C4-2B (cell line): Measurements from ENCODE around the gene SERPIND1.

ENCODE experiments used
- H3K27ac ChIP-seq: fragments of 450-650 bp; 2 replicates; pipeline ENCODE4 v1.5.1; 2017
- CTCF ChIP-seq: fragments of 450-650 bp; conservative IDR thresholded peaks from 2 replicates; pipeline ENCODE4 v1.5.1; 2017; ENCODE audit warnings: mild to moderate bottlenecking
- ZFX ChIP-seq: fragments of 450-650 bp; IDR thresholded peaks from 2 replicates; pipeline ENCODE4 v1.6.1; 2017

The SERPIND1 gene

GRCh38 chr22:20751185-20751851 is 22.6 kb upstream of the SERPIND1 start:
- TF ChIP-seq ZFX (no peak), CTCF (no peak)
- H3K27ac ChIP-seq, result no peak overlapping the region

GRCh38 chr22:20752104-20752741 is 21.7 kb upstream of the SERPIND1 start:
- TF ChIP-seq CTCF (no peak), ZFX (no peak)
- H3K27ac ChIP-seq, result no peak overlapping the region

- H3K27ac ChIP-seq, result no peak overlapping the region
- TF ChIP-seq CTCF, result no peak
- no peak for TF ChIP-seq ZFX
Measured at GRCh38 chr22:20752873-20753272, 21.0 kb upstream of the SERPIND1 start.

GRCh38 chr22:20756846-20757245 is 17.1 kb upstream of the SERPIND1 start:
- no peak overlapping the region for H3K27ac ChIP-seq
- TF ChIP-seq CTCF (no peak), ZFX (no peak)

- no peak overlapping the region for H3K27ac ChIP-seq
- TF ChIP-seq ZFX (no peak), CTCF (no peak)
Measured at GRCh38 chr22:20758688-20759087, 15.2 kb upstream of the SERPIND1 start.

- H3K27ac ChIP-seq, result no peak overlapping the region
Measured at GRCh38 chr22:20760084-20760483, 13.8 kb upstream of the SERPIND1 start.

More at GRCh38 chr22:20760084-20760483, 13.8 kb upstream of the SERPIND1 start:
- no peak for TF ChIP-seq CTCF
- no peak for TF ChIP-seq ZFX
